Thoracic aorta (tissue), 2 donors: Measurements from ENCODE around the gene EXT2. TPM values are rescaled to one million over a fixed set of nuclear protein-coding genes. Genes with fewer than 3 reads are reported as not detected.

Experiments
- ATAC-seq: fragments of 150-250 bp; one replicate; pipeline ENCODE4 v1.8.0; 2017; ENCODE audit warnings: low read depth; ENCODE audit not compliant: insufficient number of reproducible peaks, low FRiP score
- DNase-seq: peaks from one replicate; pipeline ENCODE4 v3.0.0-alpha.2; 2020; ENCODE audit warnings: low spot score
- H3K27ac ChIP-seq, 2 donors: fragments of 200-600 bp; sonication (generic); 1 replicate in 1 of 2; 2 replicates in 1 of 2; pipeline ENCODE4 v1.5.1; 2016; ENCODE audit warnings: mild to moderate bottlenecking in 2 of 2, moderate library complexity in 2 of 2
- H3K27me3 ChIP-seq: fragments of 200-600 bp; sonication (generic); replicated peaks from 2 replicates; pipeline ENCODE4 v1.6.0; 2016; ENCODE audit warnings: mild to moderate bottlenecking; ENCODE audit not compliant: insufficient read depth
- H3K36me3 ChIP-seq: fragments of 200-600 bp; sonication (generic); one replicate; pipeline ENCODE4 v1.5.1; 2016
- H3K4me1 ChIP-seq, 2 donors: fragments of 200-600 bp; sonication (generic); 1 replicate in 1 of 2; 2 replicates in 1 of 2; pipeline versions ENCODE4 v1.5.1 to v1.6.0; 2016; ENCODE audit warnings: low read depth in 2 of 2, mild to moderate bottlenecking in 1 of 2; ENCODE audit not compliant: control insufficient read depth in 1 of 2
- H3K4me3 ChIP-seq: fragments of 200-600 bp; sonication (generic); 2 replicates; pipeline ENCODE4 v1.5.1; 2016; ENCODE audit warnings: mild to moderate bottlenecking
- H3K9me3 ChIP-seq: fragments of 200-600 bp; sonication (generic); 2 replicates; pipeline ENCODE4 v1.5.1; 2016
- total RNA-seq, 2 donors: library from RNA; depleted of rRNA; stranded (reverse); fragments of >200 nt; gene quantifications; one replicate each; pipeline versions ENCODE4 v1.1.0 to v1.2.3, GENCODE V29; 2016
- TF ChIP-seq, protein P1 (sequence below): fragments of 200-600 bp; sonication (generic); IDR thresholded peaks from one replicate; pipeline ENCODE4 v1.5.1; 2019; ENCODE audit warnings: antibody characterized with exemption

EXT2 gene
- total RNA-seq, 2 donors from 2014 or later, result 64.4 to 102 TPM

DNA sequence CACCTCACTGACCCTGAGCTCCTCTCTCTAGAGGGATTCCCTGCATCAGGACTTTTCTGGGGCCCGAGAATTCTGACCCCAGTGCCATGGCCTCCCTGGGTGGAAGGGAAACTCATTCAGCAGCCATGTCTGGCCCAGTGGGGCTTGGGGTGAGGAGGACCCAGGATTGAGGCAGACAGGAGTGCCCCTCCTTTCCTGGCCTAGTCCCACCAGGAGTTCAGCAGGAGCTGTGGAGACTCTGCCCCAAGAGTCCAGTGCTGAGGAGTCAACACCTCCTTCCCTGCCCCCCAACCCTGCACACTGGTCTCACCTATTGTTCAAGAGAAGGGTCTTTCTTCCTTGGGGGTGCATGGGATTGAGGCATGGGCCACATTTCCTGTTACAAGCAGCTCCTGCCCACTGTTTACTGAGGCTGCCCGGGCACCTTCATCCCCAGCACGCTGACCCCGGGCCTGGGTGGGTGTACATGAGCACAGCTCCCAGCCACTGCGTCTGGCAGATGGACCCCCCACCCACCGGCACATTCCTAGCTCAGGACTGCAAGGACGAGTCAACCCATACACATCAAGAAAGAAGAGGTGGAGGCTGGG, 180.6 kb downstream of the EXT2 start:
- no peak overlapping the region for H3K4me3 ChIP-seq
- TF ChIP-seq, protein P1, sequence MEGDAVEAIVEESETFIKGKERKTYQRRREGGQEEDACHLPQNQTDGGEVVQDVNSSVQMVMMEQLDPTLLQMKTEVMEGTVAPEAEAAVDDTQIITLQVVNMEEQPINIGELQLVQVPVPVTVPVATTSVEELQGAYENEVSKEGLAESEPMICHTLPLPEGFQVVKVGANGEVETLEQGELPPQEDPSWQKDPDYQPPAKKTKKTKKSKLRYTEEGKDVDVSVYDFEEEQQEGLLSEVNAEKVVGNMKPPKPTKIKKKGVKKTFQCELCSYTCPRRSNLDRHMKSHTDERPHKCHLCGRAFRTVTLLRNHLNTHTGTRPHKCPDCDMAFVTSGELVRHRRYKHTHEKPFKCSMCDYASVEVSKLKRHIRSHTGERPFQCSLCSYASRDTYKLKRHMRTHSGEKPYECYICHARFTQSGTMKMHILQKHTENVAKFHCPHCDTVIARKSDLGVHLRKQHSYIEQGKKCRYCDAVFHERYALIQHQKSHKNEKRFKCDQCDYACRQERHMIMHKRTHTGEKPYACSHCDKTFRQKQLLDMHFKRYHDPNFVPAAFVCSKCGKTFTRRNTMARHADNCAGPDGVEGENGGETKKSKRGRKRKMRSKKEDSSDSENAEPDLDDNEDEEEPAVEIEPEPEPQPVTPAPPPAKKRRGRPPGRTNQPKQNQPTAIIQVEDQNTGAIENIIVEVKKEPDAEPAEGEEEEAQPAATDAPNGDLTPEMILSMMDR, result no peak
- no peak for DNase-seq

DNA sequence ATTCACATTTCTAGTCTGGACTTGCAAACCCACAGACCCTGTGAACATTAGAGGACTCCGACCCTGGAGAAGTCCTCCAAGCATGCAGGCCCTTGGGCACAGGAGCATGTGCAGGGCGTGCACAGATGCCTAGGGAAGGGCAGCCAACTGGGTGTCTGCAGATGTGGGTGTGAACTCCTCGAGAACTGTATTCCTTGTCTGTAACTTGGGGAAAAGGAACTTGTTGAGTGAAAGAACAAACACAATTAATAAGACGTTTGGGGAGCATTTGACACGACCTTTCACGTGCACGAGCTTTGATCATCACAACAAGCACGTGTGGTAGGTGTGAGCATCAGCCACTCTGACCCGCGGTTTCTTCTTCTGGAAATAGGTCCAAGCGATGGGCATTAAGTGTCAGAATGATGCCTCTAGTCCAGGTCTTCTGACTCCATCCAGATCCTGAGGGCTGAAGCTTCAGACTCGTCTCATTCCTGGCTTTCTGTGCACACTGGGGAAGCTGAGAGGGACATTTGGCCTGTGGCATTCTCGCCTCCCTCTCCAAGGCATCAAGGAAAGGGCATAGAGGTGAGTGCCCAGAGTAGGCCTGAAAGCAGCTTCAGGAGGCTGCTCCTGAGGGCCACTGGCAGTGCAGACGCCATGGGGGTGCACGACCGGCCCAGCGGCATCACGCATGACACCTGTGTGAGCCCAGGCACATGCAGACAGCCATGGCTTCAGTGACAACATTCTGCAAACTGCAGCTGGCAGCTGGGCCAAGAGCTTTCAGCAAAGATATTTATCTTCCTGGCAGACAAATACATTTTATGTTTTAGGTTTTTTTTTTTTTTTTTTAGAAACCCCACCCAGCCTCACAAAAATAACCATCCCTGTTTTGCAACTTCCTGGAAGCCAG, 182.0 kb downstream of the EXT2 start:
- H3K4me1 ChIP-seq, result no peaks in the 10 kb centered on the region
- H3K36me3 ChIP-seq, result no peaks in the 10 kb centered on the region
- no peak overlapping the region for H3K4me3 ChIP-seq
- no peaks in the 10 kb centered on the region for H3K9me3 ChIP-seq
- ATAC-seq (no peak), DNase-seq (no peak)
- TF ChIP-seq, protein P1, result no peak
- H3K27ac ChIP-seq, result no peak overlapping the region
- H3K27me3 ChIP-seq, result no peaks in the 10 kb centered on the region

More for the DNA sequence above, 180.6 kb downstream of the EXT2 start:
- no peak for ATAC-seq
- no peaks in the 10 kb centered on the region for H3K36me3 ChIP-seq
- H3K9me3 ChIP-seq, result no peaks in the 10 kb centered on the region
- H3K4me1 ChIP-seq, result no peaks in the 10 kb centered on the region
- H3K27me3 ChIP-seq, result no peaks in the 10 kb centered on the region
- H3K27ac ChIP-seq, result no peak overlapping the region

DNA sequence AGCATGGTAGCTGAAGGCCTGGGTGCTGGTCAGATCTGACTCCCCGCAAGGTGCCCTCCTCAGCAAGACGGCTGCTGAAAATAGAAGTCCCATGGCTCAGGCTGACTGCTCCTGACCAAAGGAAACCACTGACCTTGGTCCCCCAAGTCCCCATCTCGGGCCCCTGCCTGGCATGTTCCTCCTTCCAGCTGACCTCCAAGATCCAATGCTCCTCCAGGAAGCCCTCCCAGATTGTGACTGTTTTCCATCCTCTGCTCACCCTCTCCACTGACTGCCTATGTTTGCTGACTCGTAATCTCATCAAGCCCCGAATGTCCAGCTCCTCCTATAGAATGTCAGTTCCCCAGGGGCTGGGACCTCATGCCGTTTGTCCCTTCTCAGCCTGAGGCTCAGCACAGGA, 184.0 kb downstream of the EXT2 start:
- TF ChIP-seq, protein P1, result no peak
- H3K4me3 ChIP-seq, result no peak overlapping the region
- no peak for DNase-seq
- no peaks in the 10 kb centered on the region for H3K36me3 ChIP-seq
- no peak for ATAC-seq
- H3K9me3 ChIP-seq, result no peaks in the 10 kb centered on the region
- H3K27ac ChIP-seq, result no peak overlapping the region
- H3K4me1 ChIP-seq, result no peaks in the 10 kb centered on the region
- no peaks in the 10 kb centered on the region for H3K27me3 ChIP-seq

DNA sequence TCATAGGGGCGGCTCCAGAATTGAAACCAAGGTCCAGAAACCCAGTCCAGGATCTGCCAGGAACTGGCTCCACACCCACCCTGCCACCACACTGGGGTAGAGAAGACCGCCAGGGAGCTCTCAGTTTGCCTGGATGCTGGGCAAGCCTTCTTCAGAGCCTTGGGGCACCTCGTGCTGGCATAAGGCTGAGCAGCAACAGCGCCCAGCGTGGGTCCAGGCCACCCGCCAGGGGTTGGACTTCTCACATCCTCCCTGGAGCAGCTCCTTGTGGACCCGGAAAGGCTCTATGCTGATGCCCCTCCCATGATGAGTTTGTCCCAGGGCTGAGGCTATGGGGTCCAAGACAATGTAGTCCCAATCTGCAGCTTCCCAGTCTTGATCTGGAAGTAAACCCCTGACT, 184.8 kb downstream of the EXT2 start:
- TF ChIP-seq, protein P1, result no peak
- no peak overlapping the region for H3K27ac ChIP-seq
- no peaks in the 10 kb centered on the region for H3K36me3 ChIP-seq
- no peaks in the 10 kb centered on the region for H3K4me1 ChIP-seq
- DNase-seq (no peak), ATAC-seq (no peak)
- H3K4me3 ChIP-seq, result no peak overlapping the region
- no peaks in the 10 kb centered on the region for H3K27me3 ChIP-seq
- no peaks in the 10 kb centered on the region for H3K9me3 ChIP-seq

DNA sequence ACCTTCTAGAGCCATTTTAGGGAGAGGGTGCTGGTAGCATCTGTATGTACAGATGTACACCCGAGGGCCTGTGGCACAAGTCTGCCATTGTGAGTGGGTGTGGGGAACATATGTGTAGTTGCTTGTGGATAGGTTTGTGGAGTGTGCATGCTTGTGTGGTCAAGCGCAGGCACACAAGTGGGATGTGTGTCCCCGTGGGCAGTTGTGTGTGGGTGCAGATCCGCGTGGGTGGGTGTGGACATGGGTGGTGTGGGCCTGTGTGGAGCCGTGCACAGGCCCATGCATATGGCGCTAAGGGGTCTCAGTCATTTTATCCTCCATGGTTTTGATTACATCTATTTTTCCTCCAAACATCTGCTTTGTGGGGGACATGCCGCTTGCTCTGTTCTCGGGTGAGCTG, 185.7 kb downstream of the EXT2 start:
- TF ChIP-seq, protein P1, result no peak
- no peak overlapping the region for H3K4me3 ChIP-seq
- DNase-seq (no peak), ATAC-seq (no peak)
- H3K9me3 ChIP-seq, result no peaks in the 10 kb centered on the region
- H3K4me1 ChIP-seq, result no peaks in the 10 kb centered on the region
- H3K27ac ChIP-seq, result no peak overlapping the region
- no peaks in the 10 kb centered on the region for H3K36me3 ChIP-seq
- no peaks in the 10 kb centered on the region for H3K27me3 ChIP-seq
